Muscle of back (tissue), 13 donors: ENCODE data around the gene ACP1. TPM values are rescaled to one million over a fixed set of nuclear protein-coding genes. Genes with fewer than 3 reads are reported as not detected.

Experiments used
- DNase-seq, 3 donors: peaks; one replicate each; pipeline versions ENCODE4 v3.0.0 to v3.0.0-alpha.2; 2013
- long read RNA-seq, 9 donors: transcript quantifications; one replicate each; lab custom pipeline, GENCODE V29; 2026
- polyA plus RNA-seq, 10 donors: library from polyadenylated mRNA; unstranded; fragments of 120-200 nt; gene quantifications; one replicate each; pipeline ENCODE4 v1.2.1, GENCODE V29; 2013; ENCODE audit not compliant: insufficient read length in 10 of 10

ACP1 gene
- 100 to 1,000 TPM in 2 of 10 donors, 10 to 100 TPM in 8; 86.9 to 116 (median 93.8) TPM for polyA plus RNA-seq
- long read RNA-seq, donor 1, transcript ACP1-209 (7 exons, 577 nt) = minor isoform, 5 of 50 reads
- long read RNA-seq, donor 1, transcript ACP1-201 (6 exons, 1,549 nt) = major isoform, 29 of 50 reads
- long read RNA-seq, donor 1, transcript ACP1-202 (6 exons, 1,552 nt) = minor isoform, 12 of 50 reads
- long read RNA-seq, donor 1, partial matches to known transcripts = 0 of 50 reads
- long read RNA-seq, donor 1, other reads (novel, unspliced or antisense) = 0 of 50 reads
- long read RNA-seq, donor 2, transcript ACP1-202 (6 exons, 1,552 nt) = minor isoform, 17 of 53 reads
- long read RNA-seq, donor 2, transcript ACP1-201 (6 exons, 1,549 nt) = major isoform, 28 of 53 reads
- long read RNA-seq, donor 2, partial matches to known transcripts = 0 of 53 reads
- long read RNA-seq, donor 2, other reads (novel, unspliced or antisense) = 0 of 53 reads
- long read RNA-seq, donor 3 = 0 reads
- long read RNA-seq, donor 4, transcript ACP1-201 (6 exons, 1,549 nt) = major isoform, 16 of 33 reads
- long read RNA-seq, donor 4, transcript ACP1-202 (6 exons, 1,552 nt) = minor isoform, 6 of 33 reads
- long read RNA-seq, donor 4, transcript ACP1-209 (7 exons, 577 nt) = minor isoform, 7 of 33 reads
- long read RNA-seq, donor 4, partial matches to known transcripts = 0 of 33 reads
- long read RNA-seq, donor 4, other reads (novel, unspliced or antisense) = 0 of 33 reads
- long read RNA-seq, donor 5, transcript ACP1-202 (6 exons, 1,552 nt) = minor isoform, 22 of 85 reads
- long read RNA-seq, donor 5, transcript ACP1-201 (6 exons, 1,549 nt) = major isoform, 42 of 85 reads
- long read RNA-seq, donor 5, transcript ACP1-209 (7 exons, 577 nt) = minor isoform, 16 of 85 reads
- long read RNA-seq, donor 5, partial matches to known transcripts = 0 of 85 reads
- long read RNA-seq, donor 5, other reads (novel, unspliced or antisense) = 0 of 85 reads
- long read RNA-seq, donor 6, transcript ACP1-209 (7 exons, 577 nt) = minor isoform, 8 of 63 reads
- long read RNA-seq, donor 6, transcript ACP1-202 (6 exons, 1,552 nt) = minor isoform, 6 of 63 reads
- long read RNA-seq, donor 6, transcript ACP1-201 (6 exons, 1,549 nt) = major isoform, 46 of 63 reads
- long read RNA-seq, donor 6, partial matches to known transcripts = 0 of 63 reads
- long read RNA-seq, donor 6, other reads (novel, unspliced or antisense) = 0 of 63 reads
- long read RNA-seq, donor 7, transcript ACP1-202 (6 exons, 1,552 nt) = minor isoform, 12 of 39 reads
- long read RNA-seq, donor 7, transcript ACP1-201 (6 exons, 1,549 nt) = major isoform, 19 of 39 reads
- long read RNA-seq, donor 7, partial matches to known transcripts = 0 of 39 reads
- long read RNA-seq, donor 7, other reads (novel, unspliced or antisense) = 0 of 39 reads
- long read RNA-seq, donor 8, transcript ACP1-202 (6 exons, 1,552 nt) = minor isoform, 8 of 40 reads
- long read RNA-seq, donor 8, transcript ACP1-209 (7 exons, 577 nt) = minor isoform, 5 of 40 reads
- long read RNA-seq, donor 8, transcript ACP1-201 (6 exons, 1,549 nt) = major isoform, 26 of 40 reads
- long read RNA-seq, donor 8, partial matches to known transcripts = 0 of 40 reads
- long read RNA-seq, donor 8, other reads (novel, unspliced or antisense) = 0 of 40 reads
- long read RNA-seq, donor 9, transcript ACP1-201 (6 exons, 1,549 nt) = major isoform, 5 of 7 reads
- long read RNA-seq, donor 9, partial matches to known transcripts = 0 of 7 reads
- long read RNA-seq, donor 9, other reads (novel, unspliced or antisense) = 0 of 7 reads

DNA sequence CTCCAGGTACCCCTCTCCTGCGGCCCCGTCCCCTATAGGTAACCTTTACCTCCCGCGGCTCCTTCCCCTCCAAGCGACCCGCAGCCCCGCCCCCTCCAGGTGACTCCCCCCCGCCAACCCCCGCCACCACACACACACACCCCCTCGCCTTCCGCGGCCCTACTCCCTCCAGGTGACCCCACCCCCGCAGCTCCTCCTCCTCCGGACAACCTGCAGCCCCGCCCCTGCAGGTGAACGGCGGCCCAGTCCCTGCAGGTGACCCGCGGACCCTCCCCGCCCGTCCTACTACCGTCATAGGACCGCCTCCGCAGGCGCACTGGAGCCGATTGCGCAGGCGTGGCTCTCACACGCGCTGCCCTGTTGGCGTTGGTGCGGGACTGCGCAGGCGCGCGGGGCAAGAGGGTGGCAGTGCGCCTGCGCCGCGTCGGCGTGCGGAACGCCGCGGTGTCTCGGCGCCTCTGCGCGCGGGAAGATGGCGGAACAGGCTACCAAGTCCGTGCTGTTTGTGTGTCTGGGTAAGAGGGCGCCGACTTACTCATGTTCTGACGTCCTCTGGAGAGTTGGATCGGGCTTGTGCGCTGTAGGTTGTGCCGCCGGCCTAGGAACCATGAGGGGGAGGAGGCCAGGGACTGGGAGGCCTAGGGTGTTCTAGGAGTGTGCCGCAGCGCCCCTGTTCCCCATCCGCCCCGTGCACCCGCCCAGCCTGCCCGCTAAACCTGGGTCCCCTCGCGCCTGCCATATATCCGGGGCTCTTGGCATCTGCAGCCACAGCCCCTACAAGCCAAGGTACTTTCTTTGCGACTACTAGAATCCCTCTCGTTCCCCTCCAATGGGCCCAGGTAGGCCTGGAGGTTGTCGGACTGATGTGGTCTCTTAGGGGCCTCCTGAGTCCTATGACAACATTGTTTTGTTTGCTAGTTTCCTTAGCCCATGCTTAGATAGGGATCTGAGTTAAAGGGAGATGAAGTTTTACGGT lies at the start of gene ACP1:
ACP1 (plus strand) TSS at position 455 of the 976 bp plus-strand sequence; CDS start at position 473, 18 bp downstream.
- peak; percentile 95 to 99 (median 99) for DNase-seq

DNA sequence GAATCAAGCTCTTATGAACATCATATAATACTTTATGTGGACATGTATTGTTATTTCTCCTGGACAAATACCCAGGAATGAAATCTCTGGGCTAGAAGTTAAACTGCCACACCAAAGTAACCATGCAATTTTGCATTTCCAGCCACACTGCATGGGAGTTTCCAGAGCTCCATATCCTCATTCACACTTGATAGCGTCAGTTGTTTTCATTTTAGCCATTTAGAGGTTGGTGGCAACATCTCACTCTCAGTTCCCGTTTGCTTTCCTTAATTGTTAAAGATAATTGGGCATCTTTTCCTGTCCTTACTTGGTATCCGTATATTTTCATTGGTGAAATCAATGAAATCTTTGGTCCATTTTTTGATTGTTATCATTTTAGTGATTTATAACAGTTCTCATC lies 48.7 kb upstream of the ACP1 start:
- DNase-seq = no peak

DNA sequence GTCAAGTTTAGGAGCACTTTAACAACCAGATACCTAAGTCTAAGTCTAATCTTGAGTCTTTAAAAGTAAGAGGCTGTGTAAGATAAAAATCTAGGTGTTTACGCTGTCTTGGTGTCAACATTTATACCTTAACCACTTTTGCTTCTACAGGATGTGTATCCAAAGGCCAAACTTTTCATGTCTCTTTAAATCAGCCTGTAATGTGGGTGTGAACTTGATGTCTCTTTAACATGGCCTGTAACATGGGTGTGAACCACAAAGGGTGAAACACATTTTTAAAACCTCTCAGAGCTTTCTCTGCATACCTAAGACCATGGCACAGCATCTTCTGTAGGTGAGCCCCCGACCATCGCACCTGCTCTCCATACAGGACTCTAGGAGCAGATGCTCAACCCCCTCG lies 41.3 kb upstream of the ACP1 start:
- no peak for DNase-seq

DNA sequence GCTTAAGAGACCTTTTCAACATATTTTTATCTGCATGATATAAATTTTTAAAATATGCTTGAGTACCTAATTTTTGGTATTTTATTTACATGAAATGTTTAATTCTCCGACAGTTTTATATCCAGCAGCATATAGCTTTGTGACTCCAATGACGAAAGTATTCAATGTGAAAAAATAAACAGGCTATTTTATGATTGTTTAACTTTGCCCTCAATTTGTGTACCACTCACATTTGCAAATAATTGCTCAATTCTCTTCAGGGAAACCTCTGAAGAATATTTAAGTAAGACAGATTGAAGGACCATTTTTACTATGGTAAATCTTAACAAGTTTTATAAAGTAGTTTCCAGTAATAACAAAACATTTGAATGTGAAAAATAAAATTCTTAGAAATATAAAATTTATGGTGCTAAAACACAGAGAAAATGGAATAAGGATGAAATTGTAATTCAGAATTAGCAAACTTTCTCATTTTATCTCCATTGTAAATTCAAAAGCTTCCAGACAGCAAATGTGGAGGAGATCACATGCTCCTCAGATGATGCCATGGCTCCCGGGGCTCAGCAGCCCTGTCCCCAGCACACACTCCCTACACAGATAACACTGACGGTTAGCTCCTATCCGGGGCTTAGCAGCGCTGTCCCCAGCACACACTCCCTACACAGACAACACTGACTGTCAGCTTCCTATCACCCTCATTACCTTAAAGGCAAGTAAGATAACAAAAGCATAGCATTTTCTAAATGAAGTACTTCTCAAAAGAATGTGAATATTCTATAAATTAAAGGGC lies 40.6 kb upstream of the ACP1 start:
- DNase-seq = no peak

DNA sequence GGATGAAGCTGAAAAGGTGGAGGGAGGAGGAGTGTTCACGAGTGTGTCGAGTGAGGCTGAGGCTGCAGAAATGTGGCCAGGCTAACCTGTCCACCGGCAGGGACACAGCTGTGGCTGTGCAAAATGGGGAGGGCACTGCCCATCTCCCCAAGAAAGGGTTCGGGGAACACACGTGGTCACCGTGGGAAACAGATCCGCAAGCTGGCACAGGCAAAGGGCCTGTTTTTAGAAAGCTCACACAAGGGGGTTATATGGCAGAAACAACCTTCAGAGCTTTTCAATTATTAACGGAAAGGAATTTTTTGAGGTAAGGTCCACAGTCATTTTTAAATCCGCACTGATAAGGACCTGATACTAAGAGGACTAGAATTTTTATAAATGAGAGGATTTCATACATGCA lies 36.6 kb upstream of the ACP1 start:
- no peak for DNase-seq

DNA sequence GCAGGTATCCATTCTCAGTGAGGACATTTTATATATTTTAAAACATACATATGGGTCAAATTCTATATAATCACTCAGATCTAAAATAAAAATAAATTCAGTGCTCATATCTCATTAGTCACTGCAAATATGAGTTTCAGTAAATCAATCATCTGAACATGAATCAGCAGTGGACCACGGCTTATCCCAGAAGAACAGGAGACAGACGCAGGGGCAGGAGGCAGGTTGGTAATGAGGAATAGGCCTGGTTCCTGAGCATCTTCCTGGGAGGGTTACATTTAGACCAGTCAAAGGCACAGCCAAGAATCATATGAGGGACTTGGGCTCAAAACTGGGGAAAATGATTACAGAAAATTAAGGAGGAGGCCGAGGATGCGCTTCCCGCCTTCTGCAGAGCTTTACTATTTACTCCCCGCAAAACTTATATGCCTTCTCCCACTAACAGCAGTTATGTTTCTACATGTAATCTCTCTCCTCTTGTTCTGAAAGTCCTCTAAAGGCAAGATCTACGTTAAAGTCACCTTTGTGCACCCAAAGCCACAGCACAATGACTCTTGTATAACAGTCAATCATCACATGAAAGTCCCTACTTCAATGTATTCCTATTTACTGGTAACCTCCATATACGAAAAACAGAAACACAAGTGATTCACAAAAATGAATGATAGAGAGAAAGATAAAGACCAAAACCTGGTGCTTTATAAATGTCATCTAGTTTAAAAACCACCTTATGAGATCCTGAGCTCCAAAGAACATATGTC lies 36.0 kb upstream of the ACP1 start:
- no peak for DNase-seq

DNA sequence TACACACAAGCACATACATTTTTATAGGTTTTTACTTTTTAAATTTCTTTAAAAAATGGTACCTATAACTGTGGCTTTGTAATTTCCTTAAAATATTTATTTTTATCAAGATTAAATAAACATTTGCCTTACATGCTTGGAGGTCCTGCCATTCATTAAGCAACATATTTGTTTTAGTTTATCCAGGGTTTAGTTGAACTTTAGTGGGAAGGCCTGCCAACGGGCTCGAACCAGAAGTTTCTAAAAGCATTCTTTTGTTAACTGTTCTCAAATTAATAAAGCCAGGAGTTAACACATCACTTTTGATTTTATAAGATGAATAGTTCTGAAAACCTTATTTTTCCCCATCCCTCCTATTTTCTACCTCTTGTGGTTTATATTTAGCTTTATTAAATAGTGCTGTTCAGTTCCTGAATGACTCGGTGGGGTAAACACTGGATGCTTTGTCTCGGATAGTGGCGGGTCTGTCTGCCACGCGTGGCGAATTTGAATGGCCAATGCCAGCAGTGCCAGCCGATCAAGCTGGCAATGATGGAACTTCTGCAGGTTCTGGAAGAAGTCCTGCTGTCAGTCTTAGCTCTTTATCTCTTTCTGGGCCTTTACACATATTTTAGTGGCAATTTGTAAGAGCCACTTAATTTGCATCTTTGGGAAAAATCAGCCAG lies 33.1 kb upstream of the ACP1 start:
- no peak for DNase-seq

DNA sequence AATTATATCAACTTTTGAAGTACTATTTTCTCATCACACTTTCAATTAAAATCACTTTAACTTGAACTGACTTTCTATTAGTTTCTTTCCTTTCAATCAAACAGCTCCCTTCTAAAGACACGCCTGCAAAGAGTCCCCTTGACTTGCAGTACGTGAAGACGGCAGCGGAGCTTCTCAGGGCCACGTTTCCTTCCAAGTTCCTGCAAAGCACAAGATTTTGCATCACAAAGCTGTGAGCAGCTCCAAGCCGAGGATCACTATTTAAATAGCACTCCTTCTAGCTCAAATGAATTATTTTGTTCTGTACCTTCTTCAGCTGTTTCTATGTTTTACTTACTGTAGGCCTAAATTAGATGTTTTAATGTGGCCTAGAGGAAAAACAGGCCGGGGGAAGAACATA lies 31.7 kb upstream of the ACP1 start:
- DNase-seq = no peak

DNA sequence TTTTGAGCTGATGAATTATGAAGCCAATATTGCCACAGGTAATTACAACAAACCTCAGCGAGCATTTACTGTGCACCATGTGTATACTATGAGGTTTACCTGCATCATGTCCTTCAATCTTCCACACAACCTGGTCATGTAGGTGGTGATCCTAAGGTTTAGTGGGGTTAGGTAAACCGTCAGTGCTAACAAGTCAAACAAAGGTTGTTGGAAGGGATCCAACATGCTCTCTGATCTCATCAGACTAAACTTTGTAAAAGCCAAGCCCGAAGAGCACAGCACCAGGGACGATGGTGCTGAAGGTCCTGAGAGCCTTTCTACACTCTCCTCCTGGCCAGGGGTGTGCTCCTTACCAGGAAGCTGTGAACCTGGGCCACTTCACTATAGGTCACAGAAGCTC lies 30.3 kb upstream of the ACP1 start:
- no peak for DNase-seq

DNA sequence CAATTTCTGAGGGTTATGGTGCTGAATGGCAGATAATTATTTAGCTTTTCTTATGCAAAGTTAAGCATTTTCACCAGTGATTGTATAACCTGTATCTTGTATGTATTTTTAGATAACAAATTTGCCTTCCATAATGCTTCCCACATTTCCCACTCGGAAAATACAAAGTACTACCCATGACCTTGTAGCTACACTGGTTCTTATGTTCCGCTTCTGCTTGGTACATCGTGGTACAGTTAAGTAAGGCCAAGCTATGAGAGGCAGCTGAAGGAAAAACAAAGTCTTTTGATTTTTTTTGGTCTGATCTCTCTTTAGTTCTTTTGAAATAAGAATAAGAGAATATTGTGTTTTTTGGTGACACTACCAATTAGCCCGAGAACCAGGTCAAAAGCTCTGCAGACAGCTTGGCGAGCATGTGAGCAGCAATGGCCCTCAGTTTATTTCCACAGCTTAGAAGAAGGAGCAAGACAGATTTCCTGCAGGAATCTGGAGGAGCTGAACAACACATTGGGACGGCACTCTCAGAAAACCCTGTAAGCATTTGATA lies 27.7 kb upstream of the ACP1 start:
- no peak for DNase-seq

DNA sequence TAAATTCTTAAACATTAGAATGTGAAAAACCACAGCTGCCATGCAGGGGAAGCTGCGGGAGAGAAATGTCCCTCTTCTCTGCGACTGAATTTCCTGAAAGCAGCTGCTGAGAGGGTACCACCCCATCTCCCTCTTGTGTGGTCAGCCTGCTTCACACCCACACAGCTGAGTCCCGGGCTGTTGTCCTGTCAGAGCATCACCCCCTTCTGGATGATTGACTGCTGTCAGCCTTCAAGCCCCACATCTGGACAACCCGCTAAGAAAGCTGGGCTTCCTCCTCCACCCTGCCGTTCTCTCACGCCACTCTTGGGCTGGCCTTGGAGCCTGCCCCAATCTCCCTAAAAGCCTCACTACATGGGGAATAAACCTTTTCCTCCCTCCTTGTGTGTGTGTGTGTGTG lies 26.9 kb upstream of the ACP1 start:
- DNase-seq = no peak

DNA sequence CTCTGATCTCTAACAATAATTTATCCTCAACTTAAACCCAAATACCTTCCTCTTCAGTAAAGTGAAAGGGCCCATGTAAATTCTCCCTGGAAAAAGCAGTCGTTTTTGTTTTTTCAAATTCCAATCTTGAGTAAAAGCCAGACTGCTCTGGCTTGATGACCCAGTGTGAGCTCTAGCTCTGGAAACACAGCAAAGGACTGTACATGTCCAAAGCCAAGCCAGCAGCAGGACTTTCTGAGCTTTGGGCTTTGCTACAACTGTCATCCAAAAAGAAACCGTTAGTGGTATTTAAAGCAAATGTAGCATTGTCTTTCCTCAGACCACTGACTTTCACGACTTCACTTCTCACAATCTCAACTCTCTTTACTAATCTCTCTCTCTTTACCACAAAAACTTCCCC lies 26.3 kb upstream of the ACP1 start:
- peak; percentile 30 to 75 (median 61) for DNase-seq

DNA sequence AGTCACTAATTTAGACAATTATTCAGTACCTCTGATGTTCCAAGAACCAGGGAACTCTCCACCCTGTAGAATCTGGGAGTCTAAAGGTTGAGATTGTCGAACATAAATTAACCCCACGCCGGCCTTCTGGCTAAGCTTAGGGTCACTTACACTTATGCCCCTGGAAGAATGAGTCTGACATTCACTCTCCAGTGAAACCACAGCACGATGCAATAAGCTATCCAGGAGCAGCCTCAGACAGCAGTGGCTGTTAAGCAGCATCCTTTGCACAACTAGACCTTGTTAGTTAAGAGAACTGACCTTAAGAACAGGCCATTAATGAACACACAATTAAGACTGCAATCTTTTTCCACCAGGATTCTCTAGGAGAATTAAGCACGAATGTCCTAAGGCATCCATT lies 25.9 kb upstream of the ACP1 start:
- DNase-seq = no peak

DNA sequence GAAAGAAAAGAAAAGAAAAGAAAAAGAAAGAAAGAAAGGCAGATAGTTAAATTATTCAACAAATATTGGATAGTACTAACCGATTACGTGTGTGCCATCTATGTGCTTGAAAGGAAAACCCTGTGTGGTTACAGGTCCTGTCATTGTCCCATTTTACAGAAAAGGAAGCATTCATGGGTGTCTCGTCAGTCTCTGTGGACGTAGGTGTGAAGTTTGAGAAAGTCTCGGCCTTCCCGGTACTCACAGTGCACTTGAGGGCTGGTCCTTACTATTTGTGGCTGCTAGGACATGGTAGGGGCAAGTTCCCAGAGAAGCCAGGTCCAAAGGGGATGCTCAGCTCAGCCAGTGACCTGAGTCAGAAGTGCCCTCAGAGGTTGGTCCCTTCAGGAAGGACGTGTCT lies 20.2 kb upstream of the ACP1 start:
- no peak for DNase-seq

DNA sequence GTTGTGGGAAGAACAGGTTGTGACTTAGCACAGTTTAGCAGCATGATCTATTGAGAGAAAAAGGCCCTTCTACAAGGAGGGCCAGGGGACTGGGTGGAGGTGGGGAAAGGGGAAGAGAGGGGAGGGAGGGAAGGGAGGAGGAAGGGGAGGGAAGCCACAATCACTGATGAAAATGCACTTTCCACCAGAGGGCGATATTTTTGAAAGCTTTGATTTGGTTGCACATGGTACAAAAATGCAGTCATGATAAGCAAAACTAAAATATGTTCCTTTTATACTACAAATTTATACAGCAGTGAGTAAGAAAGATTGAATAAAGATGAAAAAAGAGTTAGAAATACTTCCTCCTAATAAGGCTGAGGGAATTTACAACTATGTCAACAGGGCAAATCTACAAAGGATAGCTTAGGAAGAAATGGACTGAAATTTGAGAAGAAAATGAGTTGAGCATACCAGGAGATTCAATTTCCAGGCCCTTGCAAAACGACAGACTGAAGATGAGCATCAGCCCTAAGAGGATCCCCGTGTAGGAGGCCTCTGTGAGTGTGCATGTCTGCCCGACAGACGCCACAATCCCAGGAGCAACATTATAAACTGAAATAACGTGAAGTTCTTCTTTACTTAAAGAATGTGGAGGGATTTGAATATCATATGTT lies 18.1 kb upstream of the ACP1 start:
- peak; percentile 25 to 45 (median 41) for DNase-seq

DNA sequence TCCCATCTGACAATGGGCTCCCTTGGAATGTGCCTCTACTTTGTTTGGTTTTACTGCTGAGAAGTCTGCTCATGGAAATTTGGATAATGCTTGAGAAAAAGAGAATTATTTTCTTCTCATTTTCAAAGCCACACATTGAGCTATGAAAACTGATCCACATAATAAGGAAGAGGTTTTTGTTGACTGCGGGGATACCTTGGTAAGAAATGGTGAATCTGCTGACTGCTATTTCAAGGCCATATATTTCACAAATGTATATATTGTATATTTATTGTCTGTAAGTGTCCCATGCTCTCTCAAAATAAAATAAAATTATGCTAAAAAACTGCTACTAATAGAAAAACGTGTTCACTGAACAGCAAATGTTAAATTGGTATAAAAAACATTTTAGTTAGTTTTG lies 16.0 kb upstream of the ACP1 start:
- no peak for DNase-seq
